ENCODE measurements around the gene UBXN2A.

GRCh38 chr2:24021122-24021998 is 81.1 kb downstream of the UBXN2A start:
- TF ChIP-seq CTCF (IDR thresholded peaks at IDR 0.05; ENCODE audit: low read depth, low read length) (peak; percentile 69), POLR2A (IDR thresholded peaks at IDR 0.05; ENCODE audit: extremely low read depth, insufficient read length) (no peak), MYC (IDR thresholded peaks at IDR 0.05; ENCODE audit: low read depth, low read length) (no peak)
